ENCODE results near the gene POM121L2.

POM121L2 gene

GRCh38 chr6:27303613-27304272 lies 8.3 kb downstream of the POM121L2 start:
- no peak overlapping the region for H3K4me3 Mint-ChIP-seq
- ATAC-seq, result peak; percentile 69
- H3K9me3 Mint-ChIP-seq, result peaks cover 16% of the 10 kb centered on the region
- peak overlapping the region; percentile 69 for H3K27ac Mint-ChIP-seq
- H3K36me3 Mint-ChIP-seq (ENCODE audit: low read depth), result peaks cover 5% of the 10 kb centered on the region
- no peak for DNase-seq
- H3K27me3 Mint-ChIP-seq, result peaks cover 80% of the 10 kb centered on the region
- H3K4me1 Mint-ChIP-seq, result no peaks in the 10 kb centered on the region

GRCh38 chr6:27297857-27298730 lies 14.0 kb downstream of the POM121L2 start:
- DNase-seq (peak; percentile 41), ATAC-seq (peak; percentile 76)
- Mint-ChIP-seq H3K27me3 (peaks cover 87% of the 10 kb centered on the region), H3K9me3 (peaks cover 47% of the 10 kb centered on the region), H3K27ac (peak overlapping the region; percentile 69), H3K4me1 (peaks cover 9% of the 10 kb centered on the region), H3K36me3 (ENCODE audit: low read depth) (peaks cover 16% of the 10 kb centered on the region), H3K4me3 (peak overlapping the region; percentile 37)

GRCh38 chr6:27297484-27297856 lies 14.6 kb downstream of the POM121L2 start:
- H3K4me3 Mint-ChIP-seq, result peak overlapping the region; percentile 37
- peaks cover 9% of the 10 kb centered on the region for H3K4me1 Mint-ChIP-seq
- peak overlapping the region; percentile 69 for H3K27ac Mint-ChIP-seq
- peaks cover 13% of the 10 kb centered on the region for H3K36me3 Mint-ChIP-seq (ENCODE audit: low read depth)
- peaks cover 85% of the 10 kb centered on the region for H3K27me3 Mint-ChIP-seq
- peaks cover 43% of the 10 kb centered on the region for H3K9me3 Mint-ChIP-seq
- DNase-seq (no peak), ATAC-seq (no peak)

GRCh38 chr6:27296106-27296783 lies 15.8 kb downstream of the POM121L2 start:
- peaks cover 17% of the 10 kb centered on the region for H3K36me3 Mint-ChIP-seq (ENCODE audit: low read depth)
- H3K4me1 Mint-ChIP-seq, result peaks cover 9% of the 10 kb centered on the region
- peak overlapping the region; percentile 17 for H3K4me3 Mint-ChIP-seq
- peaks cover 50% of the 10 kb centered on the region for H3K9me3 Mint-ChIP-seq
- DNase-seq (no peak), ATAC-seq (no peak)
- H3K27me3 Mint-ChIP-seq, result peaks cover 88% of the 10 kb centered on the region
- peak overlapping the region; percentile 42 for H3K27ac Mint-ChIP-seq

GRCh38 chr6:27295301-27296079 lies 16.6 kb downstream of the POM121L2 start:
- Mint-ChIP-seq H3K36me3 (ENCODE audit: low read depth) (peaks cover 19% of the 10 kb centered on the region), H3K9me3 (peaks cover 57% of the 10 kb centered on the region), H3K27ac (peak overlapping the region; percentile 41), H3K27me3 (peaks cover 89% of the 10 kb centered on the region), H3K4me1 (peaks cover 9% of the 10 kb centered on the region), H3K4me3 (peak overlapping the region; percentile 22)
- DNase-seq, result no peak
- peak; percentile 39 for ATAC-seq

- ATAC-seq (no peak), DNase-seq (no peak)
- H3K27ac Mint-ChIP-seq, result no peak overlapping the region
- peaks cover 89% of the 10 kb centered on the region for H3K27me3 Mint-ChIP-seq
- H3K4me3 Mint-ChIP-seq, result no peak overlapping the region
- peaks cover 63% of the 10 kb centered on the region for H3K9me3 Mint-ChIP-seq
- peaks cover 9% of the 10 kb centered on the region for H3K4me1 Mint-ChIP-seq
- H3K36me3 Mint-ChIP-seq (ENCODE audit: low read depth), result peaks cover 22% of the 10 kb centered on the region
These were observed 17.7 kb downstream of the POM121L2 start for GRCh38 chr6:27294409-27294808.

GRCh38 chr6:27293436-27294098 lies 18.5 kb downstream of the POM121L2 start:
- H3K27ac Mint-ChIP-seq, result peak overlapping the region; percentile 33
- H3K4me1 Mint-ChIP-seq, result peaks cover 9% of the 10 kb centered on the region
- H3K27me3 Mint-ChIP-seq, result peaks cover 92% of the 10 kb centered on the region
- H3K4me3 Mint-ChIP-seq, result no peak overlapping the region
- ATAC-seq, result no peak
- no peak for DNase-seq
- peaks cover 67% of the 10 kb centered on the region for H3K9me3 Mint-ChIP-seq
- peaks cover 25% of the 10 kb centered on the region for H3K36me3 Mint-ChIP-seq (ENCODE audit: low read depth)

- Mint-ChIP-seq H3K27me3 (peaks cover 94% of the 10 kb centered on the region), H3K9me3 (peaks cover 65% of the 10 kb centered on the region), H3K4me1 (peaks cover 9% of the 10 kb centered on the region), H3K4me3 (no peak overlapping the region), H3K36me3 (ENCODE audit: low read depth) (peaks cover 26% of the 10 kb centered on the region), H3K27ac (peak overlapping the region; percentile 59)
- ATAC-seq (no peak), DNase-seq (no peak)
These were observed 21.2 kb downstream of the POM121L2 start for GRCh38 chr6:27290850-27291208.

GRCh38 chr6:27290065-27290849 lies 21.8 kb downstream of the POM121L2 start:
- H3K36me3 Mint-ChIP-seq (ENCODE audit: low read depth), result peaks cover 21% of the 10 kb centered on the region
- ATAC-seq (peak; percentile 65), DNase-seq (no peak)
- peaks cover 6% of the 10 kb centered on the region for H3K4me1 Mint-ChIP-seq
- peak overlapping the region; percentile 59 for H3K27ac Mint-ChIP-seq
- peaks cover 93% of the 10 kb centered on the region for H3K27me3 Mint-ChIP-seq
- no peak overlapping the region for H3K4me3 Mint-ChIP-seq
- peaks cover 60% of the 10 kb centered on the region for H3K9me3 Mint-ChIP-seq

GRCh38 chr6:27288136-27289044 lies 23.7 kb downstream of the POM121L2 start:
- Mint-ChIP-seq H3K4me1 (peaks cover 3% of the 10 kb centered on the region), H3K27ac (no peak overlapping the region), H3K9me3 (peaks cover 62% of the 10 kb centered on the region), H3K27me3 (peaks cover 94% of the 10 kb centered on the region), H3K4me3 (no peak overlapping the region), H3K36me3 (ENCODE audit: low read depth) (peaks cover 30% of the 10 kb centered on the region)
- DNase-seq, result no peak
- ATAC-seq, result no peak

- DNase-seq (no peak), ATAC-seq (no peak)
- Mint-ChIP-seq H3K27ac (no peak overlapping the region), H3K4me1 (peaks cover 3% of the 10 kb centered on the region), H3K9me3 (peaks cover 68% of the 10 kb centered on the region), H3K36me3 (ENCODE audit: low read depth) (peaks cover 35% of the 10 kb centered on the region), H3K27me3 (peaks cover 96% of the 10 kb centered on the region), H3K4me3 (no peak overlapping the region)
These were observed 24.3 kb downstream of the POM121L2 start for GRCh38 chr6:27287751-27288135.

GRCh38 chr6:27286141-27286540 lies 25.9 kb downstream of the POM121L2 start:
- Mint-ChIP-seq H3K27ac (no peak overlapping the region), H3K27me3 (peaks cover 94% of the 10 kb centered on the region), H3K9me3 (peaks cover 66% of the 10 kb centered on the region), H3K4me1 (peaks cover 3% of the 10 kb centered on the region), H3K4me3 (no peak overlapping the region), H3K36me3 (ENCODE audit: low read depth) (peaks cover 34% of the 10 kb centered on the region)
- ATAC-seq (no peak), DNase-seq (no peak)

All from activated naive CD8-positive, alpha-beta T cell treated with anti-CD3 and anti-CD28 coated beads, Interleukin-2, amount 50 U/mL, for 24 hours (primary cell).